OCI-M2 (cell line): ENCODE results near the gene HIVEP1.
"Not testable (repeated sequence)": the region's sequence is repeated elsewhere in the genome, so short reads cannot be mapped to it uniquely, and the experiment has no call there.

Experiments
- DNase-seq: peaks from one replicate; lab custom pipeline; 2025; ENCODE audit not compliant: unreplicated experiment; lab: John Stamatoyannopoulos, UW

The HIVEP1 gene

DNA sequence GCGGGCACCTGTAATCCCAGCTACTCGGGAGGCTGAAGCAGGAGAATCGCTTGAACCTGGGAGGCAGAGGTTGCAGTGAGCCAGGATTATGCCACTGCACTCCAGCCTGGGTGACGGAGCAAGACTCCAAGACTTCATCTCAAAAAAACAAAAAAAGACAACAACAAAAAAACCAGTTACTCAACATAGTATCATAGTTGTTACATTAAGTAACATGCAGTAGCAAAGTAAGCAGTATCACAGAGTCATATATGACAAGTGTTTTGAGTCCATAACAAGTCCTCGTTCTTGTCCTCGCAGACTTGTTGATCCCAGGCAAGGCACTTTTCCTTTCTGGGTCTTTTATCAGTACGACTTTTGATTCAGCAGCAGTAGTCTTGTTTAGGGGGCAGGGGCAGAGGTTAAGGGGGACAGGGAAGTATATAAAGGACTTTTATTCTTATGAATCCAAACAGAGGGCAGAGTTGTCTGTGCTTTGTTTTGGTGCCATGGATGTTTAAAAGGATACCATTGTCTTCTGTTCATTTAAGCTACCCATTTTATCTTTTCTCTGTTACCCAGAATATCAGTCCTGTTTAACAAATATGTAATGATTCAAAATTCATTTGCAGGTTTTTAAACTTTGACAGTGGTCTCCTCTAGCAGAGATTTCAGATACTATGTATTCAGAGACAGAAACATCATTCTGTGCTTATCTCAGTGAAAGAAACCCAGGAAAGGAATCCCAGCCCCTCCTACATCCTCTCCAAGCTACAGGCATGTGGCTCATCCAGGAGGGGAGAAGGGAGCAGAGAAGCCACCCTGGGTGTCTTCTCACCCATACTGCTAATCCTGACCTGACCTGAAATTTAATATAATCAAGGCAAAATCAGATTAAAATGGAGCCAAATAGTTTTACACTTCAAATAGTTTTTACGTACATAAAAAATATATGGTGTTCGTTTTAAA is 140.2 kb downstream of the HIVEP1 start:
- DNase-seq = no peak

DNA sequence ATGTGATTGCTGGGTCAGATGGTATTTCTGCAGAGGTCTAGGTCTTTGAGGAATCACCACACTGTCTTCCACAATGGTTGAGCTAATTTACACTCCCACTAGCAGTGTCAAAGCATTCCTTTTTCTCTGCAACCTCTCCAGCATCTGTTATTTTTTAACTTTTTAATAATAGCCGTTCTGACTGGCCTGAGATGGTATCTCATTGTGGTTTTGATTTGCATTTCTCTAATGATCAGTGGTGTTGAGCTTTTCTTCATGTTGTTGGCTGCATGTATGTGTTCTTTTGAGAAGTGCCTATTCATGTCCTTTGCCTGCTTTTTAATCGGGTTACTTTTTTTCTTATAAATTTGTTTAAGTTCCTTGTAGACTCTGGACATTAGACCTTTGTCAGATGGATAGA is 143.7 kb downstream of the HIVEP1 start:
- DNase-seq = not testable (repeated sequence)

DNA sequence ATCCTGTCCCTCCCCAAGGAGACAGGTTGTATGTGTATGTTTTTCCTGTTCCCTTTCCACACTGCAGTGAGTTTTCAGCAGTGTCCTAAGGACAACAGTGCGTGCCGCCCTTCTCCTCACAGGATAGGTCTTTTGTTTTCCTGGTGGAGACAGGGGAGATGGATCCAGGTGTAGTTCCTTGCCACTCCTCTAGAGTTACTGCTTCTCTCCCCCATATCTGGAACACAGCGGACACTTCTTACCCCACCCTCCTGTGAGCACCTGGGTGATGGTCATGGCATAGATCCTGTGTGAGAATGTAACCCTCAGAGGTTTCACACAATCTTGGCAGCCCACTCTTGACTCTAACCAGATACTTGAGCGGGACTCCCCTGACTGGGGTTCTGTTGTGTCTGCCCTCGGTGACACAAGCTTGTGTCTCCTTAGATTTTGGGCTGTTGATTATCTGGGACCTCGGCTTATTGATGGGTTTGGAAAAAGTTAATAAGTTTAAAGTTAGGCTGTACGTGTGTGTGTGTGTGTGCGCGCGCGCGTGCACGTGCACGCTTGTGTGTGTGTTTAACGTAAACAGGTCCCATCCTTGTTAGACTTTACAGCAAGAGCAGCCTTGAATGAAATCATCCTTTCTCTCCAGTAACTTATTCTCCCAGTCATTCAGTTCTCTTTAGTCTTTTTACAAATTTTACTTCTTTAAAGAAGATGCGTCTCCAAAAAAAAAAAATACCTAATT is 146.7 kb downstream of the HIVEP1 start:
- DNase-seq = no peak

DNA sequence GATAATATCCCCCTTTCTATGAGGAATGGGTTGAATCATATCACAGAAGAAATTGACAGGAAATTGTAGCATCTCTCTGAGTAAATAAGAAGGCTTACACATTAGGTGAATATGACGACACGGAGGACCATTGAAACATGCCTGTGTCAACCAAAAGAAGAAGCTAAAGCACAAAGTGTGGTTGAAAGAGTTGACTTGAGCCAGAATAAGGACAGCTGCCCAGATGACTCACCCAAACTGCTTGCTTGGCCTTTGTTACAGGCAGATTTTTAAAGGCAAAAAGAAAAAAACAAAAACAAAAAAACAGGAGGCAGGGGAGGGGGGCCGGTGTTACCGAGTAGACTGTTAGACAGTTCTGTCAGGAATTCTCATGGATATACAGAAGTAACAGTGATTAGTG is 148.2 kb downstream of the HIVEP1 start:
- DNase-seq = no peak

- no peak for DNase-seq
Observed at GRCh38 chr6:12162213-12162612, 150.1 kb downstream of the HIVEP1 start.

DNA sequence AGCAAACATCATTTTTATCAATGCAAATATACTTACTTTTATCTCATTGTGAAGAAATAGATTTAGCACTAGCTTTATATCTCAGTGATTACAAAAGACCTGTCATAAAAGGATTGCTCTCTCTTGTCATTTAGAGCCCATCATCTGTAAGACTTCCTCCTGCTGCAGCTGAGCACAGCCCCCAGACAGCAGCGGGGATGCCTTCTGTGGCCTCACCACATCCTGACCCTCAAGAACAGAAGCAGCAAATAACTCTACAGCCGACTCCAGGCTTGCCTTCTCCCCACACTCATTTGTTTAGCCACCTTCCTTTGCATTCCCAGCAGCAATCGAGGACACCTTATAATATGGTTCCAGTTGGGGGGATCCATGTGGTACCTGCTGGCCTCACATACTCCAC is 151.0 kb downstream of the HIVEP1 start:
- DNase-seq = no peak

DNA sequence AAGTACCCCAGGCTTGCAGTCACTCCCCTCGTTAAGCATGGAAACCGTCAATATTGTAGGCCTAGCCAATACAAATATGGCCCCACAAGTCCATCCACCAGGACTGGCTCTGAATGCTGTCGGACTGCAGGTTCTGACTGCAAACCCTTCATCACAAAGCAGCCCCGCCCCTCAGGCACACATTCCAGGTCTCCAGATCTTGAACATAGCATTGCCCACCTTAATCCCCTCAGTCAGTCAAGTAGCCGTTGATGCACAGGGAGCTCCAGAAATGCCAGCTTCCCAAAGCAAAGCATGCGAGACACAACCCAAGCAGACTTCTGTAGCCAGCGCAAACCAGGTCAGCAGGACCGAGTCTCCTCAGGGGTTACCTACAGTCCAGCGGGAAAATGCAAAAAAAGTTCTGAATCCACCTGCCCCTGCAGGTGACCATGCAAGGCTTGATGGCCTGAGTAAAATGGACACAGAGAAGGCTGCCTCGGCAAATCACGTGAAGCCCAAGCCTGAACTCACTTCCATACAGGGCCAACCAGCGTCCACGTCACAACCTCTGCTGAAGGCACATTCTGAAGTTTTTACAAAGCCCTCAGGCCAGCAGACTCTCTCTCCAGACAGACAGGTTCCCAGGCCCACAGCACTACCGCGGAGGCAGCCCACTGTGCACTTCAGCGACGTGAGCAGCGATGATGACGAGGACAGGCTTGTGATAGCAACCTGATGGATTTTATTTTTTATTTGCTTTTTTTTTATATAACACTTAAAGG is 151.8 kb downstream of the HIVEP1 start:
- DNase-seq = no peak

DNA sequence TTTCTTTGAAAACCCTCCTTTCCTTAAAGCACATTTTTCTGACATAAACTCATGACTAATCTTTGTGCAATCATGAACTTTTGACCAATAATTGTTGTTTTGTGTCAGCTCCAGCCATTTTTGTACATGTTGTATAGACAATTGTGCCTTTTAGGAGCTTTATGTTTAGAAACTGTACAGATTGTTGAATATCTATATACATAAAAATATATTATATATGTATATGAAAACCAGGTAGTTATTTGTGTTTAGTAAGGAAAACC is 152.3 kb downstream of the HIVEP1 start:
- no peak for DNase-seq

DNA sequence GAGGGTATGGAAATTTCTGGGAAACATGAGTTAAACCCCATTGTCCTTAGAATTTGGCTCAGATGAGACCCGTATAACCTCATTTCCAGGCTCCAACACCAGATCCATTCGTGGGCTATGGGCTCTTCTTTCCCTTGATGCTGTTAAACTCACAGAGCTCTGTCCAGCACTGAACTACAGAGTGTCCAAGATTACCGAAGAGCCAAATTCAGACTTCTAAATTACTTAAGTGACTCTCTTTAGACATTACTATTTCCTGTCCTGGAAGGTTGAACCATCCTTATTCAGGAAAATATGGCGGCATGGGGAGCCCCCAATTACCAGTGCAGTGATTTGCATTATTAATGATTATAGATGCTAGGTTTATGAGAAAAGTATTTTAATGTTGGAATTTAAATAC is 153.2 kb downstream of the HIVEP1 start:
- DNase-seq = no peak

DNA sequence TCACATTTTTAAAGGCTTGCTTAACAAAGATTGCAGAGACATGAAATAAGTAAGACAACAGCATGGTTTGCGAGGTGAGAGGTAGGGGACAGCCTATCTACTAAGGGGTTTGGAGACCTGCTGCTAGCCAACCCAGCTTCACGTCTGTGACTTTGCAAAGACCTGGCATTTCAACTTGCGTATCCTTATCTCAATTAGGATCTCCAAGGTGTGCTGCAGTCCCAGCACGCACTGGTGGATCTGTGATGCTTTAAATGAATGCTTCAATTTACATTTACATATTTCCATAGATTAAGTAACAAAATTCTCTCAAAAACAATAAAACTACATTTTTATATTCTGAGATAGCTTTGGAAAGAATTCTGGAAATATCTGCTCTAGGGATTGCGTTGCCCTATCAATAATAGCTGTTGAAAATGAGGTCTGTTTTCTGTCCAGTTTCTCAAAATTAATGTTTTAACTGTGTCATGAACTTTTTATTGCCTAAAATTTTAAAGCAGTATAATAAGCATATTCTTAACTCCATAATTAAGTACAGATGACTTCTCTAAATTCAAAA is 153.7 kb downstream of the HIVEP1 start:
- no peak for DNase-seq

DNA sequence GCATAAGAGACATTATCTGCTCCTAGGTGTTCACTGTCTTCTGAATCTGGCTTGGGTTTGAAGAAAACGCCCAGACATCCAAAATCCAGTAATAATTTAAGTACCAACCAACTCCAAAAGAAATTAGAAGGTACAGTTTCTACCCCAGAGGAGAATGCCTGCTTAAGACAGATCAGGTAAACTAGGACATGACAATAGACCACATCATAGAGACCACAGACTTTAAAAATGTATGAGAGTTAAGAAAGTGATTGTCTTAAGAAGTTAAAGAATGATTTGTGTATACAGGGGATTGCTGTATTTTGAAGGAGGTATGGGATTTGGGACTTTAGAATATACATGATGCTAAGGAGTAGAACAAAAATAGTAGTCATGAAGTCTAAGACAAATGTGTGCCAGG is 157.3 kb downstream of the HIVEP1 start:
- no peak for DNase-seq

- DNase-seq = no peak
Observed at GRCh38 chr6:12170351-12171092, 158.4 kb downstream of the HIVEP1 start.

GRCh38 chr6:12171717-12172116 is 159.6 kb downstream of the HIVEP1 start:
- DNase-seq = no peak

- DNase-seq = no peak
Observed at GRCh38 chr6:12172572-12172971, 160.5 kb downstream of the HIVEP1 start.

DNA sequence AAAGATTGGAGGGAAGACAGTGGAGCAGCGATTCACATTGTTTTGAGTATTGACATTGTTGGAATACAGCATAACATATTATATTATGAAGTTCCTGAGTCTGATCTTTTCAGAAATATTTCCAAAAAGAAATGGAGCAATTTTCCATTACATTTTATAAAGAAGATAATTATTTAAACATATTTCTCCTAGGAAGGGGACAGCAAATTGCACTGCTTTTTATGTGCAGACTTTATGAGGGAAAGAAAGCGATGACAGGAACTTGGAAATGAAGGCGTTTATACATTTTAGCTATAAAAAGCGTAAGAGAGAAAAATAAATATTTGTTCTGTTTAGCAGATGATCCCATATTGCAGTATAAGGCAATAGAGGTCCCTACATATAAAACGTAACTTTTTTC is 161.1 kb downstream of the HIVEP1 start:
- DNase-seq = no peak

- DNase-seq = no peak
Observed at GRCh38 chr6:12173661-12174060, 161.5 kb downstream of the HIVEP1 start.

DNA sequence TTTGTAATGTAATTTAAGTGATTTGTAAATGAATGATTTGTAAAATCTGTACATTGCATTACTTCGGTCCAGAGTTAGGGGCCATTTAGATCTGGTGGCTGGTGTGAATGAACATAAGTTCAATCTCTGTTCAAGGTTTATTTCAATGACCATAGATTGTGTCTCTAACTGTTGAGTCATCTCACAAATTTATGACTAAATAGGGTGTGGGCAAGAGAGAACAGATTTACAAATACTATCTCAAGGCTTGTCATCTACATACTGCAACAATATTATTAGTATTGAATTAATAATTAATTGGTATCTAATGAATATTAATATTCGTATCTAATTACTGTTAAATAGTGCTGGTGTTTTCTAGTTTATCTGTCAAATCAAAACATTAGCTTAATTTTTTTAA is 162.8 kb downstream of the HIVEP1 start:
- no peak for DNase-seq

DNA sequence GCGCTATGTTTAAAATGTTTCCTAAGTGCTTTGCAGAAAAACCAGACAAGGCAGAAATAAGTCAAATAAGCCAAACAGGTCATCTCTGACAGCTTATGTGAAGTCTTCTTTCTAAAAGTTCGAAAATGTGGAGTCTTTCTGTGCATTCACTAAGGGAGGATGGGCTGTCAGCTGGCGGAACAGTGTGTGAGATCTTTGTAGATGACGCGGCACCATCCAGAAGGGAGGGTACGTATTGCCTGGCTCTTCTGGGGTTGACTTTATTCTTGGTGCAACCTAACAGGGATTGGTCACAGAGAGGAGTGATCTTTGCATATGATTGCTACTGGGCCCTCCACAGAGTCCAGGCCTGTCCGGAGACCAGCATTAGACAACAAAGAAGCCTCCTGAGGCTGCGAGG is 163.5 kb downstream of the HIVEP1 start:
- no peak for DNase-seq

GRCh38 chr6:12176782-12177181 is 164.7 kb downstream of the HIVEP1 start:
- DNase-seq = not testable (repeated sequence)

GRCh38 chr6:12178521-12178920 is 166.4 kb downstream of the HIVEP1 start:
- DNase-seq = no peak

DNA sequence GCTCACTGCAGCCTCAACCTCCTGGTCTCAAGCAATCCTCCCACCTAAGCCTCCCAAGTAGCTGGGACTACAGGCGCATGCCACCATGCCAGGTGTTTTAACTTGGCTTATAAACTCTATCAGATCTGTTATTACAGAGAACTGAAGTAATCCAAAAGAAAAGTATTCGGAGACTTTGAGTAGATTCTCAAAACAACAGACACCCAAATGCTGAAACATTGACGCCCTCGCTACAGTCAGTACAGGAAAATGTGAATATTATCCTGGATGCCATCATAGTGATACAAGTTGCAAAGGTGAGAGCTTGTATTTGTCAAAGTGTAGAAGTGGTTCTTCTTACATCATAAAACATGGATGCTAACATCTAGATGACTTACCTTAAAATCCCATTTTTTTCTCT is 169.4 kb downstream of the HIVEP1 start:
- DNase-seq = no peak
